PC-3 (cell line): ENCODE measurements around the gene CBARP.

ENCODE experiments used
- CTCF ChIP-seq: fragments of 300-600 bp; sonication (generic); conservative IDR thresholded peaks from 2 replicates; pipeline ENCODE4 v1.5.1; 2017; ENCODE audit warnings: antibody characterized with exemption, low read depth, mild to moderate bottlenecking, low read length
- EZH2 ChIP-seq: fragments of 300-600 bp; sonication (generic); IDR thresholded peaks from one replicate; pipeline ENCODE4 v1.6.1; 2017; ENCODE audit warnings: antibody characterized with exemption, mild to moderate bottlenecking, low read length; ENCODE audit not compliant: unreplicated experiment
- EZH2phosphoT487 ChIP-seq: fragments of 300-600 bp; sonication (generic); IDR thresholded peaks from 2 replicates; pipeline ENCODE4 v1.6.1; 2018; ENCODE audit warnings: mild to moderate bottlenecking, antibody characterized with exemption, low read length, borderline replicate concordance

GRCh38 chr19:1214299-1214861 is 23.4 kb downstream of the CBARP start:
- no peak for TF ChIP-seq CTCF
- no peak for TF ChIP-seq EZH2
- TF ChIP-seq EZH2phosphoT487 = no peak
